Measurements from ENCODE around the gene DPY19L2. TPM values are rescaled to one million over a fixed set of nuclear protein-coding genes. Genes with fewer than 3 reads are reported as not detected.
"Not testable (repeated sequence)": the region's sequence is repeated elsewhere in the genome, so short reads cannot be mapped to it uniquely, and the experiment has no call there.

DPY19L2 gene
- total and polyA plus RNA-seq, 2 donors (not counting 1 experiment from before 2014, with no cell fraction given): 0.09 to 0.62 TPM

GRCh38 chr12:63624258-63624657 is 44.0 kb downstream of the DPY19L2 start:
- H3K27ac ChIP-seq (ENCODE audit: low read length in 2 of 2); H3K9me3 Mint-ChIP-seq (ENCODE audit: insufficient read depth); H3K4me1 Mint-ChIP-seq; H2AFZ ChIP-seq (ENCODE audit: insufficient read depth, low read depth, low read length, poor library complexity, severe bottlenecking); H3K79me2 ChIP-seq (ENCODE audit: control insufficient read depth, insufficient read depth, low read length); H3K4me3 ChIP-seq (ENCODE audit: control extremely low read depth in 1 of 5, extremely low read depth in 1 of 5, insufficient read depth in 1 of 5, low read depth in 2 of 5, low read length in 4 of 5); H3K36me3 ChIP-seq (replicated peaks in 1 of 2; ENCODE audit: control extremely low read depth in 1 of 2, control insufficient read depth in 1 of 2, extremely low read depth in 1 of 2, insufficient read depth in 2 of 2, low read length in 1 of 2); H3K4me3 Mint-ChIP-seq; H4K20me1 ChIP-seq (ENCODE audit: control insufficient read depth, insufficient read depth, low read length, poor library complexity, severe bottlenecking); H3K27me3 ChIP-seq (replicated peaks in 1 of 4; ENCODE audit: control extremely low read depth in 1 of 4, control insufficient read depth in 3 of 4, insufficient read depth in 4 of 4, low read length in 3 of 4); DNase-seq; ATAC-seq (ENCODE audit: low read depth); H3K27ac Mint-ChIP-seq; H3K9me3 ChIP-seq (ENCODE audit: control extremely low read depth in 1 of 3, control insufficient read depth in 2 of 3, insufficient read depth in 1 of 3, low read length in 2 of 3); CTCF ChIA-PET; H3K4me1 ChIP-seq (ENCODE audit: control insufficient read depth in 2 of 2, insufficient read depth in 2 of 2, low read length in 2 of 2); H3K27me3 Mint-ChIP-seq; intact Hi-C loops (cut with micrococcal nuclease); POLR2A ChIA-PET; H3K4me2 ChIP-seq (replicated peaks; ENCODE audit: low read depth, low read length, poor library complexity, severe bottlenecking); H3K9ac ChIP-seq (ENCODE audit: low read length): not testable (repeated sequence)
- WGBS (ENCODE audit: insufficient coverage): 100% methylated on average over 1 of the region's 4 CpGs

GRCh38 chr12:63615544-63615943 is 52.7 kb downstream of the DPY19L2 start:
- CTCF ChIA-PET; POLR2A ChIA-PET; H3K79me2 ChIP-seq (ENCODE audit: control insufficient read depth, insufficient read depth, low read length); H3K36me3 ChIP-seq (replicated peaks in 1 of 2; ENCODE audit: control extremely low read depth in 1 of 2, control insufficient read depth in 1 of 2, extremely low read depth in 1 of 2, insufficient read depth in 2 of 2, low read length in 1 of 2); H3K4me3 ChIP-seq (ENCODE audit: control extremely low read depth in 1 of 5, extremely low read depth in 1 of 5, insufficient read depth in 1 of 5, low read depth in 2 of 5, low read length in 4 of 5); H3K4me1 Mint-ChIP-seq; H3K9ac ChIP-seq (ENCODE audit: low read length); H3K27ac Mint-ChIP-seq; H2AFZ ChIP-seq (ENCODE audit: insufficient read depth, low read depth, low read length, poor library complexity, severe bottlenecking); H3K9me3 ChIP-seq (ENCODE audit: control extremely low read depth in 1 of 3, control insufficient read depth in 2 of 3, insufficient read depth in 1 of 3, low read length in 2 of 3); DNase-seq; H3K27me3 ChIP-seq (replicated peaks in 1 of 4; ENCODE audit: control extremely low read depth in 1 of 4, control insufficient read depth in 3 of 4, insufficient read depth in 4 of 4, low read length in 3 of 4); H4K20me1 ChIP-seq (ENCODE audit: control insufficient read depth, insufficient read depth, low read length, poor library complexity, severe bottlenecking); H3K27ac ChIP-seq (ENCODE audit: low read length in 2 of 2); H3K9me3 Mint-ChIP-seq (ENCODE audit: insufficient read depth); H3K4me3 Mint-ChIP-seq; intact Hi-C loops (cut with micrococcal nuclease); H3K4me1 ChIP-seq (ENCODE audit: control insufficient read depth in 2 of 2, insufficient read depth in 2 of 2, low read length in 2 of 2); ATAC-seq (ENCODE audit: low read depth); H3K4me2 ChIP-seq (replicated peaks; ENCODE audit: low read depth, low read length, poor library complexity, severe bottlenecking); H3K27me3 Mint-ChIP-seq: not testable (repeated sequence)
- WGBS (ENCODE audit: insufficient coverage): no CpG with 5 or more reads among the region's 1 CpG

- H3K27ac Mint-ChIP-seq; POLR2A ChIA-PET; H3K27me3 ChIP-seq (replicated peaks in 1 of 4; ENCODE audit: control extremely low read depth in 1 of 4, control insufficient read depth in 3 of 4, insufficient read depth in 4 of 4, low read length in 3 of 4); H3K9me3 Mint-ChIP-seq (ENCODE audit: insufficient read depth); ATAC-seq (ENCODE audit: low read depth); CTCF ChIA-PET; H3K4me2 ChIP-seq (replicated peaks; ENCODE audit: low read depth, low read length, poor library complexity, severe bottlenecking); H3K79me2 ChIP-seq (ENCODE audit: control insufficient read depth, insufficient read depth, low read length); H3K9me3 ChIP-seq (ENCODE audit: control extremely low read depth in 1 of 3, control insufficient read depth in 2 of 3, insufficient read depth in 1 of 3, low read length in 2 of 3); H4K20me1 ChIP-seq (ENCODE audit: control insufficient read depth, insufficient read depth, low read length, poor library complexity, severe bottlenecking); H3K36me3 ChIP-seq (replicated peaks in 1 of 2; ENCODE audit: control extremely low read depth in 1 of 2, control insufficient read depth in 1 of 2, extremely low read depth in 1 of 2, insufficient read depth in 2 of 2, low read length in 1 of 2); H3K9ac ChIP-seq (ENCODE audit: low read length); H3K4me1 ChIP-seq (ENCODE audit: control insufficient read depth in 2 of 2, insufficient read depth in 2 of 2, low read length in 2 of 2); H3K27ac ChIP-seq (ENCODE audit: low read length in 2 of 2); intact Hi-C loops (cut with micrococcal nuclease); DNase-seq; H3K4me3 ChIP-seq (ENCODE audit: control extremely low read depth in 1 of 5, extremely low read depth in 1 of 5, insufficient read depth in 1 of 5, low read depth in 2 of 5, low read length in 4 of 5); H2AFZ ChIP-seq (ENCODE audit: insufficient read depth, low read depth, low read length, poor library complexity, severe bottlenecking); H3K4me1 Mint-ChIP-seq; H3K27me3 Mint-ChIP-seq; H3K4me3 Mint-ChIP-seq: not testable (repeated sequence)
- no CpG with 5 or more reads among the region's 2 CpGs for WGBS (ENCODE audit: insufficient coverage)
These were observed 57.0 kb downstream of the DPY19L2 start for GRCh38 chr12:63611285-63611684.

GRCh38 chr12:63609281-63609680 is 59.0 kb downstream of the DPY19L2 start:
- POLR2A ChIA-PET; H2AFZ ChIP-seq (ENCODE audit: insufficient read depth, low read depth, low read length, poor library complexity, severe bottlenecking); H3K9me3 ChIP-seq (ENCODE audit: control extremely low read depth in 1 of 3, control insufficient read depth in 2 of 3, insufficient read depth in 1 of 3, low read length in 2 of 3); H3K4me3 ChIP-seq (ENCODE audit: control extremely low read depth in 1 of 5, extremely low read depth in 1 of 5, insufficient read depth in 1 of 5, low read depth in 2 of 5, low read length in 4 of 5); H3K27ac Mint-ChIP-seq; H3K27me3 Mint-ChIP-seq; H3K4me1 ChIP-seq (ENCODE audit: control insufficient read depth in 2 of 2, insufficient read depth in 2 of 2, low read length in 2 of 2); DNase-seq; H3K4me3 Mint-ChIP-seq; H3K9me3 Mint-ChIP-seq (ENCODE audit: insufficient read depth); H3K79me2 ChIP-seq (ENCODE audit: control insufficient read depth, insufficient read depth, low read length); intact Hi-C loops (cut with micrococcal nuclease); ATAC-seq (ENCODE audit: low read depth); H3K4me2 ChIP-seq (replicated peaks; ENCODE audit: low read depth, low read length, poor library complexity, severe bottlenecking); H3K36me3 ChIP-seq (replicated peaks in 1 of 2; ENCODE audit: control extremely low read depth in 1 of 2, control insufficient read depth in 1 of 2, extremely low read depth in 1 of 2, insufficient read depth in 2 of 2, low read length in 1 of 2); H3K27me3 ChIP-seq (replicated peaks in 1 of 4; ENCODE audit: control extremely low read depth in 1 of 4, control insufficient read depth in 3 of 4, insufficient read depth in 4 of 4, low read length in 3 of 4); H3K27ac ChIP-seq (ENCODE audit: low read length in 2 of 2); H4K20me1 ChIP-seq (ENCODE audit: control insufficient read depth, insufficient read depth, low read length, poor library complexity, severe bottlenecking); CTCF ChIA-PET; H3K9ac ChIP-seq (ENCODE audit: low read length); H3K4me1 Mint-ChIP-seq: not testable (repeated sequence)
